Measurements from ENCODE around the gene ACTR2. TPM values are rescaled to one million over a fixed set of nuclear protein-coding genes. Genes with fewer than 3 reads are reported as not detected.

The ACTR2 gene
- total and polyA plus RNA-seq, 2 of the 13 experiments (the other 11 are each of a cell fraction or from before 2014, with no cell fraction given): 51.2 to 100 TPM

- TF ChIP-seq HNRNPUL1 (IDR thresholded peaks at IDR 0.05; ENCODE audit: low read depth, low read length) (no peak), HNF1B (CRISPR knock-in tag; IDR thresholded peaks at IDR 0.05) (no peak), EEA1 (CRISPR knock-in tag; IDR thresholded peaks at IDR 0.05; ENCODE audit: borderline replicate concordance) (no peak), SALL1 (CRISPR knock-in tag; IDR thresholded peaks at IDR 0.05) (peak; percentile 44; the same call in 1 of the 2 replicates), TCF12 (IDR thresholded peaks at IDR 0.05) (no peak), TCF12 (CRISPR knock-in tag; IDR thresholded peaks at IDR 0.05) (peak; percentile 49; the same call in 1 of the 2 replicates), ZNF12 (CRISPR knock-in tag; IDR thresholded peaks at IDR 0.05) (no peak), CHD4 (IDR thresholded peaks at IDR 0.05; ENCODE audit: borderline replicate concordance, low read length) (peak; percentile 52; the same call in 1 of the 2 replicates), DNMT1 (CRISPR knock-in tag; IDR thresholded peaks at IDR 0.05) (no peak), ZNF792 (CRISPR knock-in tag; IDR thresholded peaks at IDR 0.05) (no peak), ZHX2 (IDR thresholded peaks at IDR 0.05; ENCODE audit: low read depth) (no peak), ZHX2 (CRISPR knock-in tag; IDR thresholded peaks at IDR 0.05; ENCODE audit: borderline replicate concordance) (no peak), AGO1 (IDR thresholded peaks at IDR 0.05; ENCODE audit: low read depth, low read length, poor library complexity, severe bottlenecking) (no peak), ZNF546 (CRISPR knock-in tag; conservative IDR thresholded peaks at IDR 0.05) (0 out of 2 replicates have a peak, but pooled peaks have one; percentile 24), FOXC1 (CRISPR knock-in tag; IDR thresholded peaks at IDR 0.05; ENCODE audit: borderline replicate concordance) (no peak)
- TF ChIP-seq, protein P1, sequence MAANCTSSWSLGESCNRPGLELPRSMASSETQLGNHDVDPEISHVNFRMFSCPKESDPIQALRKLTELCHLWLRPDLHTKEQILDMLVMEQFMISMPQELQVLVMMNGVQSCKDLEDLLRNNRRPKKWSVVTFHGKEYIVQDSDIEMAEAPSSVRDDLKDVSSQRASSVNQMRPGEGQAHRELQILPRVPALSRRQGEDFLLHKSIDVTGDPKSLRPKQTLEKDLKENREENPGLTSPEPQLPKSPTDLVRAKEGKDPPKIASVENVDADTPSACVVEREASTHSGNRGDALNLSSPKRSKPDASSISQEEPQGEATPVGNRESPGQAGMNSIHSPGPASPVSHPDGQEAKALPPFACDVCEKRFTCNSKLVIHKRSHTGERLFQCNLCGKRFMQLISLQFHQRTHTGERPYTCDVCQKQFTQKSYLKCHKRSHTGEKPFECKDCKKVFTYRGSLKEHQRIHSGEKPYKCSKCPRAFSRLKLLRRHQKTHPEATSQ (CRISPR knock-in tag; IDR thresholded peaks at IDR 0.05; ENCODE audit: borderline replicate concordance): no peak
- TF ChIP-seq, protein P2, sequence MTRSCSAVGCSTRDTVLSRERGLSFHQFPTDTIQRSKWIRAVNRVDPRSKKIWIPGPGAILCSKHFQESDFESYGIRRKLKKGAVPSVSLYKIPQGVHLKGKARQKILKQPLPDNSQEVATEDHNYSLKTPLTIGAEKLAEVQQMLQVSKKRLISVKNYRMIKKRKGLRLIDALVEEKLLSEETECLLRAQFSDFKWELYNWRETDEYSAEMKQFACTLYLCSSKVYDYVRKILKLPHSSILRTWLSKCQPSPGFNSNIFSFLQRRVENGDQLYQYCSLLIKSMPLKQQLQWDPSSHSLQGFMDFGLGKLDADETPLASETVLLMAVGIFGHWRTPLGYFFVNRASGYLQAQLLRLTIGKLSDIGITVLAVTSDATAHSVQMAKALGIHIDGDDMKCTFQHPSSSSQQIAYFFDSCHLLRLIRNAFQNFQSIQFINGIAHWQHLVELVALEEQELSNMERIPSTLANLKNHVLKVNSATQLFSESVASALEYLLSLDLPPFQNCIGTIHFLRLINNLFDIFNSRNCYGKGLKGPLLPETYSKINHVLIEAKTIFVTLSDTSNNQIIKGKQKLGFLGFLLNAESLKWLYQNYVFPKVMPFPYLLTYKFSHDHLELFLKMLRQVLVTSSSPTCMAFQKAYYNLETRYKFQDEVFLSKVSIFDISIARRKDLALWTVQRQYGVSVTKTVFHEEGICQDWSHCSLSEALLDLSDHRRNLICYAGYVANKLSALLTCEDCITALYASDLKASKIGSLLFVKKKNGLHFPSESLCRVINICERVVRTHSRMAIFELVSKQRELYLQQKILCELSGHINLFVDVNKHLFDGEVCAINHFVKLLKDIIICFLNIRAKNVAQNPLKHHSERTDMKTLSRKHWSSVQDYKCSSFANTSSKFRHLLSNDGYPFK (CRISPR knock-in tag; IDR thresholded peaks at IDR 0.05; ENCODE audit: borderline replicate concordance): no peak
Observed at GRCh38 chr2:65186093-65186868, 41.4 kb upstream of the ACTR2 start (continued).

Data from HepG2 (cell line).